ENCODE results near the gene SUSD6. TPM values are rescaled to one million over a fixed set of nuclear protein-coding genes. Genes with fewer than 3 reads are reported as not detected.
"Not testable (repeated sequence)": the region's sequence is repeated elsewhere in the genome, so short reads cannot be mapped to it uniquely, and the experiment has no call there.

SUSD6 gene
- total RNA-seq, 3 donors from 2014 or later = 97.4 to 108 (median 103) TPM

- Mint-ChIP-seq H3K4me3 (no peak overlapping the region), H3K27me3 (ENCODE audit: low read depth) (peaks cover 14% of the 10 kb centered on the region), H3K9me3 (no peaks in the 10 kb centered on the region), H3K36me3 (ENCODE audit: insufficient read depth) (no peaks in the 10 kb centered on the region), H3K4me1 (ENCODE audit: low read depth) (no peaks in the 10 kb centered on the region)
- DNase-seq (no peak), ATAC-seq (peak in 1 of 2 donors; percentile 23)
These were observed 31.3 kb upstream of the SUSD6 start for GRCh38 chr14:69580009-69580577.

- Mint-ChIP-seq H3K9me3 (no peaks in the 10 kb centered on the region), H3K27me3 (ENCODE audit: low read depth) (peaks cover 3% of the 10 kb centered on the region), H3K4me1 (ENCODE audit: low read depth) (no peaks in the 10 kb centered on the region), H3K4me3 (no peak overlapping the region), H3K36me3 (ENCODE audit: insufficient read depth) (no peaks in the 10 kb centered on the region)
- DNase-seq = no peak
- ATAC-seq = no peak
These were observed 30.0 kb upstream of the SUSD6 start for GRCh38 chr14:69581316-69581935.

GRCh38 chr14:69582212-69582611 lies 29.2 kb upstream of the SUSD6 start:
- Mint-ChIP-seq H3K9me3 (no peaks in the 10 kb centered on the region), H3K4me1 (ENCODE audit: low read depth) (no peaks in the 10 kb centered on the region), H3K36me3 (ENCODE audit: insufficient read depth) (no peaks in the 10 kb centered on the region), H3K27me3 (ENCODE audit: low read depth) (no peaks in the 10 kb centered on the region), H3K4me3 (no peak overlapping the region)
- ATAC-seq = no peak
- DNase-seq = no peak

GRCh38 chr14:69582829-69583228 lies 28.6 kb upstream of the SUSD6 start:
- Mint-ChIP-seq H3K4me1 (ENCODE audit: low read depth) (no peaks in the 10 kb centered on the region), H3K36me3 (ENCODE audit: insufficient read depth) (no peaks in the 10 kb centered on the region), H3K27me3 (ENCODE audit: low read depth) (no peaks in the 10 kb centered on the region), H3K9me3 (no peaks in the 10 kb centered on the region), H3K4me3 (no peak overlapping the region)
- ATAC-seq (no peak), DNase-seq (no peak)

GRCh38 chr14:69584389-69584788 lies 27.0 kb upstream of the SUSD6 start:
- H3K9me3 Mint-ChIP-seq = no peaks in the 10 kb centered on the region
- H3K27me3 Mint-ChIP-seq (ENCODE audit: low read depth) = no peaks in the 10 kb centered on the region
- no peak for ATAC-seq
- H3K4me1 Mint-ChIP-seq (ENCODE audit: low read depth) = no peaks in the 10 kb centered on the region
- no peaks in the 10 kb centered on the region for H3K36me3 Mint-ChIP-seq (ENCODE audit: insufficient read depth)
- no peak overlapping the region for H3K4me3 Mint-ChIP-seq
- DNase-seq = no peak

GRCh38 chr14:69586404-69586803 lies 25.0 kb upstream of the SUSD6 start:
- no peak for ATAC-seq
- Mint-ChIP-seq H3K36me3 (ENCODE audit: insufficient read depth) (no peaks in the 10 kb centered on the region), H3K27me3 (ENCODE audit: low read depth) (no peaks in the 10 kb centered on the region), H3K4me1 (ENCODE audit: low read depth) (no peaks in the 10 kb centered on the region), H3K4me3 (no peak overlapping the region), H3K9me3 (no peaks in the 10 kb centered on the region)
- no peak for DNase-seq

GRCh38 chr14:69587389-69587788 lies 24.0 kb upstream of the SUSD6 start:
- Mint-ChIP-seq H3K36me3 (ENCODE audit: insufficient read depth) (no peaks in the 10 kb centered on the region), H3K4me3 (no peak overlapping the region), H3K27me3 (ENCODE audit: low read depth) (no peaks in the 10 kb centered on the region), H3K4me1 (ENCODE audit: low read depth) (no peaks in the 10 kb centered on the region), H3K9me3 (no peaks in the 10 kb centered on the region)
- DNase-seq (no peak), ATAC-seq (no peak)

- Mint-ChIP-seq H3K9me3 (no peaks in the 10 kb centered on the region), H3K4me1 (ENCODE audit: low read depth) (no peaks in the 10 kb centered on the region), H3K4me3 (no peak overlapping the region), H3K27me3 (ENCODE audit: low read depth) (peaks cover 3% of the 10 kb centered on the region), H3K36me3 (ENCODE audit: insufficient read depth) (no peaks in the 10 kb centered on the region)
- no peak for DNase-seq
- no peak for ATAC-seq
These were observed 20.1 kb upstream of the SUSD6 start for GRCh38 chr14:69591317-69591716.

- no peak for DNase-seq
- no peaks in the 10 kb centered on the region for H3K9me3 Mint-ChIP-seq
- ATAC-seq = no peak
- no peaks in the 10 kb centered on the region for H3K36me3 Mint-ChIP-seq (ENCODE audit: insufficient read depth)
- H3K4me1 Mint-ChIP-seq (ENCODE audit: low read depth) = no peaks in the 10 kb centered on the region
- peaks cover 3% of the 10 kb centered on the region for H3K27me3 Mint-ChIP-seq (ENCODE audit: low read depth)
- no peak overlapping the region for H3K4me3 Mint-ChIP-seq
These were observed 18.2 kb upstream of the SUSD6 start for GRCh38 chr14:69593018-69593677.

GRCh38 chr14:69594846-69595245 lies 16.6 kb upstream of the SUSD6 start:
- DNase-seq (no peak), ATAC-seq (no peak)
- H3K36me3 Mint-ChIP-seq (ENCODE audit: insufficient read depth) = no peaks in the 10 kb centered on the region
- peaks cover 3% of the 10 kb centered on the region for H3K27me3 Mint-ChIP-seq (ENCODE audit: low read depth)
- H3K9me3 Mint-ChIP-seq = no peaks in the 10 kb centered on the region
- no peak overlapping the region for H3K4me3 Mint-ChIP-seq
- H3K4me1 Mint-ChIP-seq (ENCODE audit: low read depth) = no peaks in the 10 kb centered on the region

GRCh38 chr14:69595336-69595735 lies 16.1 kb upstream of the SUSD6 start:
- Mint-ChIP-seq H3K4me3 (no peak overlapping the region), H3K36me3 (ENCODE audit: insufficient read depth) (no peaks in the 10 kb centered on the region), H3K9me3 (no peaks in the 10 kb centered on the region), H3K4me1 (ENCODE audit: low read depth) (no peaks in the 10 kb centered on the region), H3K27me3 (ENCODE audit: low read depth) (peaks cover 3% of the 10 kb centered on the region)
- ATAC-seq (no peak), DNase-seq (no peak)

GRCh38 chr14:69599431-69599830 lies 12.0 kb upstream of the SUSD6 start:
- not testable (repeated sequence) for H3K4me3 Mint-ChIP-seq; H3K27me3 Mint-ChIP-seq (ENCODE audit: low read depth); H3K36me3 Mint-ChIP-seq (ENCODE audit: insufficient read depth); ATAC-seq; H3K9me3 Mint-ChIP-seq; DNase-seq; H3K4me1 Mint-ChIP-seq (ENCODE audit: low read depth)

- ATAC-seq (no peak), DNase-seq (no peak)
- H3K36me3 Mint-ChIP-seq (ENCODE audit: insufficient read depth) = no peaks in the 10 kb centered on the region
- no peaks in the 10 kb centered on the region for H3K4me1 Mint-ChIP-seq (ENCODE audit: low read depth)
- H3K4me3 Mint-ChIP-seq = no peak overlapping the region
- no peaks in the 10 kb centered on the region for H3K9me3 Mint-ChIP-seq
- H3K27me3 Mint-ChIP-seq (ENCODE audit: low read depth) = no peaks in the 10 kb centered on the region
These were observed 11.0 kb upstream of the SUSD6 start for GRCh38 chr14:69600304-69600891.

GRCh38 chr14:69605738-69606137 lies 5.7 kb upstream of the SUSD6 start:
- no peaks in the 10 kb centered on the region for H3K36me3 Mint-ChIP-seq (ENCODE audit: insufficient read depth)
- ATAC-seq (no peak), DNase-seq (no peak)
- no peaks in the 10 kb centered on the region for H3K27me3 Mint-ChIP-seq (ENCODE audit: low read depth)
- H3K9me3 Mint-ChIP-seq = no peaks in the 10 kb centered on the region
- no peak overlapping the region for H3K4me3 Mint-ChIP-seq
- peaks cover 16% of the 10 kb centered on the region for H3K4me1 Mint-ChIP-seq (ENCODE audit: low read depth)

Data from activated T-cell treated with anti-CD3 and anti-CD28 coated beads, Interleukin-2, amount 50 U/mL, for 4 hours (primary cell).